Lower leg skin (tissue), 4 donors: ENCODE measurements around the gene ZBTB20. TPM values are rescaled to one million over a fixed set of nuclear protein-coding genes. Genes with fewer than 3 reads are reported as not detected.

Experiments
- DNase-seq, 2 donors: peaks; one replicate each; pipeline ENCODE4 v3.0.0-alpha.2; 2019; ENCODE audit warnings: low spot score in 2 of 2
- H3K4me3 ChIP-seq: fragments of 200-600 bp; sonication (generic); 2 replicates; pipeline ENCODE4 v1.5.1; 2017; ENCODE audit warnings: mild to moderate bottlenecking, low read depth; ENCODE audit not compliant: poor library complexity, severe bottlenecking
- POLR2A ChIP-seq, 2 donors: fragments of 450-650 bp; IDR thresholded peaks; one replicate each; pipeline ENCODE4 v1.6.1; 2016 to 2017; ENCODE audit warnings: antibody characterized with exemption in 2 of 2, mild to moderate bottlenecking in 1 of 2, moderate library complexity in 1 of 2
- WGBS, 2 donors: methylation state at CpG; one replicate each; pipeline ENCODE4 v1.1.5; 2018; 5-methylcytosine and 5-hydroxymethylcytosine counted together
- intact Hi-C: fragments of 100-400 bp; cut with DNase I; formaldehyde crosslinking; loops from one replicate; pipeline ENCODE4 v1.15.0; 2023; ENCODE audit warnings: low total_unique reads
- total RNA-seq, 4 donors: library from RNA; depleted of rRNA; stranded (reverse); fragments of >200 nt; gene quantifications; one replicate each; pipeline ENCODE4 v1.1.0, GENCODE V29; 2016
- TF ChIP-seq, protein P1 (sequence below), 3 donors: fragments of 450-650 bp; IDR thresholded peaks; one replicate each; pipeline ENCODE4 v1.5.1; 2016; ENCODE audit warnings: antibody characterized with exemption in 3 of 3, mild to moderate bottlenecking in 3 of 3, moderate library complexity in 2 of 3

ZBTB20 gene
- total RNA-seq, 4 donors from 2014 or later: 22.5 to 41.9 (median 33.1) TPM

DNA sequence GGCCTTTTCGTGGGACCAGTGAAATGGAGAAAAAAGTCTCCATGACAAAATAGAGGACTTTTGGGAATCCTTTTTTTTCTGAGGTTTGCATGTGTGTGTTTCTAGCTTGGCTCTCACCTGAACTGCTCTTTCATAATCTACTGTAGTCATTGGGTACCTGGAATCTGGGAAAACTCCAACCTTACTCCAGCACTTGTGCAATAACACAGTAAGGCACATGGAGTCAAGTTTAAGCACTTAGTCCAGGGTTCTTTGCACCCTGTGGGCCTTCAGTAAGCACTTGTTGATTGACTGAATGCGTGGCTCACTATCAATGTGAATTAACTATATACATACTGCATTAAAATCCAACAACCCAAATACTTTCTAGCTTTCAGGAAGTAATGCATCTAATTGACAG, 299.5 kb downstream of the ZBTB20 start:
- intact Hi-C loops: no loop called here
- no peak overlapping the region for H3K4me3 ChIP-seq
- 40 to 44% methylated on average over 2 of the region's 2 CpGs for WGBS, 2 donors
- no peak for TF ChIP-seq POLR2A (IDR thresholded peaks at IDR 0.05)
- no peak for DNase-seq

DNA sequence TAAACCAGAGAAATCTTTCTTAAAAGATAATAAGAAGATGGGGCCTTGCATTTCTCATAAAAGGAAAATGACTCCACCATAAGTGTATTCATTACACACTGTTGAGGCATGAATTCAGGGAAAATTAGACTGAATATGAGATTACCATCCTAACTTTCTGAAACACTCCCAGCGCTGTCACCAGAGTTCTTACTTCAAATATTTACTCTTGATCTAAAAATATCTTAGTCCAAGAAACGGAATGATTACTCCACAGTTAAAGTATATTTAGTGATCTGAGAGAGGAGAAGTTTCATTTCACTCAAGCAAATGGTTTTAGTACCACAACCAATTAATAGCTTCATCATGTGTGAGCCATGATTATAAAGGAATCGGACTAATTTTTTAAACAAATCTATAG, 300.3 kb downstream of the ZBTB20 start:
- intact Hi-C loops: no loop called here
- WGBS, 2 donors: 82 to 85% methylated on average over 3 of the region's 3 CpGs
- TF ChIP-seq, protein P1, sequence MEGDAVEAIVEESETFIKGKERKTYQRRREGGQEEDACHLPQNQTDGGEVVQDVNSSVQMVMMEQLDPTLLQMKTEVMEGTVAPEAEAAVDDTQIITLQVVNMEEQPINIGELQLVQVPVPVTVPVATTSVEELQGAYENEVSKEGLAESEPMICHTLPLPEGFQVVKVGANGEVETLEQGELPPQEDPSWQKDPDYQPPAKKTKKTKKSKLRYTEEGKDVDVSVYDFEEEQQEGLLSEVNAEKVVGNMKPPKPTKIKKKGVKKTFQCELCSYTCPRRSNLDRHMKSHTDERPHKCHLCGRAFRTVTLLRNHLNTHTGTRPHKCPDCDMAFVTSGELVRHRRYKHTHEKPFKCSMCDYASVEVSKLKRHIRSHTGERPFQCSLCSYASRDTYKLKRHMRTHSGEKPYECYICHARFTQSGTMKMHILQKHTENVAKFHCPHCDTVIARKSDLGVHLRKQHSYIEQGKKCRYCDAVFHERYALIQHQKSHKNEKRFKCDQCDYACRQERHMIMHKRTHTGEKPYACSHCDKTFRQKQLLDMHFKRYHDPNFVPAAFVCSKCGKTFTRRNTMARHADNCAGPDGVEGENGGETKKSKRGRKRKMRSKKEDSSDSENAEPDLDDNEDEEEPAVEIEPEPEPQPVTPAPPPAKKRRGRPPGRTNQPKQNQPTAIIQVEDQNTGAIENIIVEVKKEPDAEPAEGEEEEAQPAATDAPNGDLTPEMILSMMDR (IDR thresholded peaks at IDR 0.05): no peak
- no peak for TF ChIP-seq POLR2A (IDR thresholded peaks at IDR 0.05)
- no peak for DNase-seq
- H3K4me3 ChIP-seq: no peak overlapping the region

DNA sequence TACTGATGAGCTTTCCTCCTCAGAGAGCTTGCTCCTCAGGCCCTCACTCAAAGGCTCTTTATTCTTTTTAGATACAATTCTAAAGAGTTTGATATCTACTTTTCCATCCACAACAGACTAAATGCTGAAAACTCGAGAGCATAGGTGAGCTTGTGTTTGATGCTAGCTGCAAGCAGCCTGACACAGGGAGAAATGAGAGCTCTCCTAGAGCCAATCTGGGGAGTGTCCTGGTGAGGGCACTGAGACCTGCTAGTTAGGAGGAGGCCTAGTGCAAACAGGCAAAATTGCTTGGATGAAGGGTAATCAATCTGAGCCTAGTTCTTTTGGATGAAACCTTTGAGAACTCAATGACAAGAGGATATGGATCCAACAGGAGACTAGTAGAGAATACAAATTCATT, 300.8 kb downstream of the ZBTB20 start:
- 74 to 85% methylated on average over 1 of the region's 1 CpG for WGBS, 2 donors
- TF ChIP-seq, protein P1 (IDR thresholded peaks at IDR 0.05): no peak
- no peak for TF ChIP-seq POLR2A (IDR thresholded peaks at IDR 0.05)
- DNase-seq: no peak
- intact Hi-C loops: no loop called here
- no peak overlapping the region for H3K4me3 ChIP-seq

DNA sequence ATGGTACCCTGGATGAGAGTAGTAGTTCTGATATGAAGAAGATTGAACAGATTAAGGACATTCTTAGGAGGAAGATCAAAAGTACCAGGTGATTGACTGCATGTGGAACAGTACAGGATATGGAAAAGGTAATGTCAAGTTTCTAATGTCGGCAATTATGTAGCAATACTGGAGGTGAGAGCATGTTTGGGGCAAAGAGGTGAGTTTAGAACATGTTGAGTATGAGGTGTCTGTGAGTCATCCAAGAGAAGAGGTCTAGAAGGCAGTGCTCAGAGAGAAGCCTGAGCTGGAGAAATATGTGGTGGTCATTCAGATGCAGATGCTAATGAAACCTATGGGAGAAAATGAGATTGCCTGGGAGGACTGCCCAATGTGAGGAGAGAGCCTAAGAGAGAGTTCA, 305.6 kb downstream of the ZBTB20 start:
- DNase-seq: no peak
- WGBS, 2 donors: 88 to 89% methylated on average over 1 of the region's 1 CpG
- intact Hi-C loops: no loop called here
- no peak overlapping the region for H3K4me3 ChIP-seq
- no peak for TF ChIP-seq POLR2A (IDR thresholded peaks at IDR 0.05)
- TF ChIP-seq, protein P1 (IDR thresholded peaks at IDR 0.05): no peak

DNA sequence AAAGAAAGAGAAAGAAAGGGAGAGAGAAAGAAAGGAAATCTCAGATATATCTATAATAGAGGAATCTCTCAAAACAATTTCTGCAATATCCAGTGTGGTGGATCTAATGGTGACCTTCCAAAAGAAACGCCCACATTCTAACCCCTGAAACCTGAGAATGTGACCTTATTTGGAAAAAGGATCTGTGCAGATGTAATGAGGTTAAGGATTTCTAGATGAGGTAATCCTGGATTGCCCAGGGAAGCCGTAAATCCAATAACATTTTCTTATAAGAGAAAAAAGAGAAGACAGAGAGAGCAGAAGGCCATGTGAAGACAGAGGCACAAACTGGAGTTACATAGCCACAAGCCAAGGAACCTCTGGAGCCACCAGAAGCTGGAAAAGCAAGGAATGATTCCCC, 307.6 kb downstream of the ZBTB20 start:
- 83 to 85% methylated on average over 2 of the region's 2 CpGs for WGBS, 2 donors
- DNase-seq: no peak
- H3K4me3 ChIP-seq: no peak overlapping the region
- TF ChIP-seq, protein P1 (IDR thresholded peaks at IDR 0.05): no peak
- intact Hi-C loops: no loop called here

DNA sequence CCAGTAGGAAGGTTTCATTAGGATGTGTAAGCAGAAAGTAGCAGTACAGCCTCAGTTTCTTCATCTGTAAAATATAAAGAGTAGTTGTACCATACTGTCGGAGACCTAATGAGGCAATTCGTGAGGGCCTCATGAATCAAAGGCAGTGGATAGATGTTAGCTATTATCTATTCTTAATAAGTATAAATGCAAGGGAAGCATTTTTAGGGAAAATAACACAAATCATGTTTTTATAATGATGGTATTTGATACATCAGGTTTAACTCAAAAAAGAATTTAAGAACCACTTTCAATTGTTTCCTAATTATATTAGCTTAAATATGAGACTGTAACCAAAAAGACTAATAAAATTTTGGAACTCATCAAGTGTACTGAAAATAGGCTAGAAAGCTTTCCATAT, 309.1 kb downstream of the ZBTB20 start:
- 92 to 95% methylated on average over 2 of the region's 2 CpGs for WGBS, 2 donors
- no peak overlapping the region for H3K4me3 ChIP-seq
- DNase-seq: no peak
- no peak for TF ChIP-seq POLR2A (IDR thresholded peaks at IDR 0.05)
- TF ChIP-seq, protein P1 (IDR thresholded peaks at IDR 0.05): no peak
- intact Hi-C loops: no loop called here
